HG02970 (cell line): ENCODE measurements around the gene IL17D.

Source experiments
- ATAC-seq: cut with Tn5 transposase; IDR thresholded peaks from one replicate; pipeline ENCODE4 v1.9.1; 2021; ENCODE audit warnings: mild to moderate bottlenecking, moderate library complexity, moderate number of reproducible peaks; ENCODE audit not compliant: unreplicated experiment, low FRiP score

IL17D gene

DNA sequence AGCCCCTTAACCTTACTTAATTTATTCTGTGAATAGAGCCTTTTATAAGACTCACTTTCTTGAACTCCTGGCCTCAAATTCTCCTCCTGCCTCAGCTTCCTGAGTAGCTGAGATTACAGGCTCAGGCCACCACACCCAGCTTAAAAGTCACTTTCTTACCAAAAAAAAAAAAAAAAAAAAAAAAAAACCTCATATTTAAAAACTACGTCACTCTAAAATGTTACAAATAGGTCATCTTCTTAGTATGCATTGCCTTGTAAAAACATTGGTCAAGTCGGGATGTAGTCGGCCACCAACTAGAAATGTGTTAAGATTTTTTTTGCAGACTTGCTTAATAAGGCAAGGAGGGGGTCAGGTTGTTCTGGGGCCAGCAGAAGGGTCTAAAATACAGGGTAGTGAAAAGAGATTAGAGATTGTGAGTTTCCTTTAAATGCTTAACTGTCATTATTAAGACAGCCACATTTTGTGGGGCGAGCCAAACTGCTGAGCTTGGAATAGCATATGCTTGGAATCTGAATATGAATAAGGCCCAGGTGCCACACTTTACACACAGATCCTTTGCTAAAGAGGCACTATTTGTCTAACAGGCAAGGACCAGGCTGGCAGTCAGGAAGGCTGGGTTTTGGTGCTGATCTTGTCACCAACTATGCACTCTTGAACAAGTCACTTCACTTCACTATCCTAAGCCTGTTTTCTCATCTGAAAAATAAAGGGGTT lies 16.5 kb upstream of the IL17D start:
- no peak for ATAC-seq

DNA sequence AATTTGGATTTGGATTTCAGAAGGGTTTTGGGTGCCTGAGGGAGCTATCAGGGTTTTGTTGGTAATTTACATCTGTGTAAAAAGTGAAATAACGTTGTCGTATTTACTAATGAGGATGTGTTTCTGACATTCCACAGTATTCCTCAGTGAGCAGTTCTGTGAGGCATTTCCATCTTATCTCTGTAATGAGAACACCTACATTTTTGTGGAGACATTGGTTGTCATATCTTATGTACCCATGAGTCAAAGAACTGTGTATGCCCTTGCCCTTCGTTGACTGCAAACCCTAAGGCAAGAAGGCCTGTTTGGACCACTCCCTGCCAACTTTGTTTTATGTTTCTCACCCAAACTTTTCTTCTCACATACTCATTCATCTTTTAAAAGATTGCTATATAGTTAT lies 14.2 kb upstream of the IL17D start:
- no peak for ATAC-seq

DNA sequence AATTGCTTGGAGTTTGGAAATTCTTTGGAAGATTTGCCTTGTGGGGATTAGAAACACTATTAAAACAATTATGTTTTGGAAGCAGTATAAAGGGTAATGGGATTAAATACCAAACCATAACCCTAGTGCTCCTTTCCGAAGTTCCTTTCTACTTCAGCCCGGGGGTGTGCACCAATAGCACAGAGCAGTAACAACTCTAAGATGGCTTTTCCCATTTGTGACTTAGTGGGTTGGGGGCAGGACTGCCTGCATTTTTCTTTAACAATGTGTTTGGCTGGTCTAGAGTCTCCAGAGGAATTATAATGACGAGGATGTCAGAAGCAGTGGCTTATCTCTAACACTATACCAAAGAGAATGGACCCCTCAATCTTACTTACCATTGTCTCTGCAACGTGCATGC lies 11.9 kb upstream of the IL17D start:
- no peak for ATAC-seq

DNA sequence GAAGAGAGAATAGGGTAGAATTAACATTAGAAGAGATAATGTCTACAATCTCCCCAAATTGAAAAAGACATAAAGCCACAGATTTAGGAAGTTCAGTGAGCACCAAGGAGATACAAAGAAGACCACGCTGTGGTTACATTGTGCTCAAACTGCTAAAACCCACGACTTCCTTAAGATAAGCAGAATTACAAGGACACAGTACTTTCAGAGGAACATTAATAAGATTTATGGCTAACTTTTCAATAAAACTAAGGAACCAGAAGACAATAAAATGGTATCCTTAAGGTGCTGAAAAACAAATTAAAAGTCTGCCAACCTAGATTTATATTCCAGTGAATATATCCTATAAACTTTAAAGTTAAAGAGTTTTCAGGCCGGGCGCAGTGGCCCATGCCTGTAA lies 7.4 kb upstream of the IL17D start:
- no peak for ATAC-seq

DNA sequence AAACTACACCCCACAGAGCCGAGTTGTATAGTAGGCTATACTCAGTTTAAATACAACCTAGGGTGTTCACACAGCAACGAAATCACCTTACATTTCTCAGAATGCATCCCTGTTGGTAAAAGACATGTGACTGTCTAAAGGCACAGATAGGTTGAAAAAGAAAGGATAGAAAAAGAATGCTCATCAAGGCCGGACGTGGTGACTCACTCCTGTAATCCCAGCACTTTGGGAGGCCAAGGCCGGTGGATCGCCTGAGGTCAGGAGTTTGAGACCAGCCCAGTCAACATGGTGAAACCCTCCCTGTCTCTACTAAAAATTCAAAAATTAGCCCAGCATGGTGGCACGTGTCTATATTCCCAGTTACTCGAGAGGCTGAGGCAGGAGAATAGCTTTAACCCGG lies 3.8 kb upstream of the IL17D start:
- no peak for ATAC-seq

DNA sequence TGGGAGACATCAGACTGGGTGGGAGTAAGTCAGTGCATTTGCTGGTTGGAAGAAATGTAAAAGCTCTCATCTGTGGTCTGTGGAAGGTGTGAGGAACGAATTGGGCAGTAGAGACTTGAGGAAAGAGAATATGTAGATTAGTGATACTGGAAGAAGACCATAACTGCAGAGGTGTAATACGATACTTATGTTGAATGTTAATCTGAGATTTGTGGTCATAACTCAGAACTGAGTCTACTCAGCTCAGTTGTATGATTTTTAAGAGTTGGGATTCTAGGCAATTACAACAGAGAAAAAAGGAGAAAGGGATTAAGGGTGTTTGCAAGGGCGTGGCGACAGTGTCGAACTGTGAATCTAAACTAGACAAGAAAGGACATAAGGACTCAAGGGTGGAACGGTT lies 3.2 kb upstream of the IL17D start:
- no peak for ATAC-seq

DNA sequence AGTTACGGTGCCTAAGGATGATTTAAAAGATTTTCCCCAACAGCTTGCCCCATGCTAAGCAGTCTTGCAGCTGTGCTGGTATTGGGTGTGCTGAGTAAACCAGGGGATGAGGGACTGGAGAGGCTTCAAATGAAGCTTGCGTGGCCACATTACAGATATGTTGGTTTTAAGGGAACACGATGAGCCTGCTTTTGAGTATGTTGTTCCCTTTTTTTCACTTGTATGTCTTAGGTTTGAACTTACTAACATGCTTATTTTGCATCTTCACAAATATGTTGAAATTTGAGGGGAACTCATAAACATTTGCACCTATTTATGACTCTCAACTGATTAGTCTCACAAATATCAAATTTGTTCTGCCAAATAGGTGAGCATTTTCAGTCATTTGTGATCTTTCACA lies 2.0 kb upstream of the IL17D start:
- ATAC-seq = no peak

DNA sequence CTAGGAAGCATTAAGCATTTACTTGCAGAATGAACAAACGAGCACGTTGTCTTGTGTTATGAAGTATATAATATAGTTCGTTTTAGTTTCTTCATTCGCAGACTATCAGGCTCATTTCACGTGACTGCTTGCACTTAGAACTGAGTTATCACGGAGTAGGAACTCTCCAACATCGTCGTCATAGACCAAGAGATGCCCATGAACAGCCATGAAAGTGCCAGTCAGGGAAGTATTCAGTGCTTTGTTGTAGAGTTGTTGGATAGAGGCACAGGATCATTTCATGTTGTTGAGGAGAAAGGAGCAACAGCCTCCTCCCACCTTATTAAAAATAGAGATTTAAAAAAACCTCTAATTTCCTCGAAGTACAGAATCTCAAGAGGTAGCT lies 977 bp upstream of the IL17D start:
- ATAC-seq = no peak

DNA sequence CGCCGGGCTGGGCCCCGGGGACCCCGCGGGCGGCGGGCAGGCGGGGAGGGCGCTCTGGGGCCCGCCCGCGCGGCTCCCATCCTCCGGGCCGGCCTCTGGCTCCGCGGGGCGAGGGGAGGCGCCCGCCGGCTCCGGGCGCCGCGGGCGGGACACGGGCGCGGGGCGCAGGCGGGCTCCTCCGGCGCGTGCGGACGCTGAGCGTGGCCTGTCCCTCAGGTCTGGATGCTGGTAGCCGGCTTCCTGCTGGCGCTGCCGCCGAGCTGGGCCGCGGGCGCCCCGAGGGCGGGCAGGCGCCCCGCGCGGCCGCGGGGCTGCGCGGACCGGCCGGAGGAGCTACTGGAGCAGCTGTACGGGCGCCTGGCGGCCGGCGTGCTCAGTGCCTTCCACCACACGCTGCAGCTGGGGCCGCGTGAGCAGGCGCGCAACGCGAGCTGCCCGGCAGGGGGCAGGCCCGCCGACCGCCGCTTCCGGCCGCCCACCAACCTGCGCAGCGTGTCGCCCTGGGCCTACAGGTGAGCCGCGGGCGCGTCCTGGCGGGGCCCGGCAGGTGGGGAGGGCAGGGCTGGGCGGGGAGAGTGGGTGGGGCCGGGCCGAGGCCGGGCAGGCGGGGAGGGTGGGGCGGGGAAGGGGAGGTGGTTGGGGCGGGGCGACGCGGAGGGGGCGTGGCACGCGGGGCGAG lies 420 bp downstream of the IL17D start:
- peak; percentile 86 for ATAC-seq

DNA sequence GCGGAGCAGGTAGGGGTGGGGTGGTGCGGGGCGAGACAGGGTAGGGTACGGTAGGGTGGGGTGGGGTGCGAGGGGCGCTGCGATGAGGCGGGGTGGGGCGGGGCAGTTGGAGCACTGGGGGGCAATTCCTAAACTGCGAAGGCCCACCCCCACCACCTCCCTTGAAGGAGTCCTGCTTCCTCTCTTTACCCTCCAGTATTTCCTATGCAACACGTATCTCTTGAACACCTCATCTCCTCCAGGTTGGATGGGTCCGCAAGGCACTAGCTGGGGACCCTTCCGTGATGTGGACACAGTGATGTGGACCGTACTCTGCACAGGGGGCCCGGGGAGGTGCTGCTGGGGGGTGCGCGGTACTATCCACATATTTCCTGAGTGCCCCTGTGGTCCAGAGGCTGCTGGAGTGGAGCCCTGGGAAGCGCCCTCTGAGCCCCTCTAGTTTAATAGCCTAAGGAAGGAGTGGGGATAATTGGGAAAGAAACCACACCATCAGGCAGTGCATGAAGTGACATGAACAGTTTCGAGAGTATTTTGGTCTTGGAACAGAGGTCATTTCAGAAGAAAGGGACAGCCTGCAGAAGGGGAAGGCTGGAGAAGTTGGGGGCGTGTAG lies 1.1 kb downstream of the IL17D start:
- ATAC-seq = no peak

DNA sequence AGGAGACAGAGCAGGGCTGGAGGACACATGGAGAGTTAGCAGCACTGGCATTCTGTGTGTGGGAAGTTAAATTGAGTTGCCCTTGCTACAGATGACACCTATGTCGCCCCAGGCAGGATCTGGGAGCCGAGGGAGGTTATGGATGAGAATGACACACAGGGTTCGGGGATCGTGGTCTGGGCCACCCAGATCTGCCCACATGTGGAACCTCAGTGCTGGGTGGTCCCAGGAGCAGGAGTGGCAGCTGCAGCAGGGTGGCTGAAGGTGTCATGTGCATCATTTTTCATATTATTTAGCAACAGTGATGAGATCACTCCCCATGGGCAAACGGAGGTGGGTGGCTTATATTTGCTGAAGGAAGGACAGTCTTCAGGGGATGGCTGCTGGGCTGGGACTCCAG lies 3.2 kb downstream of the IL17D start:
- no peak for ATAC-seq

DNA sequence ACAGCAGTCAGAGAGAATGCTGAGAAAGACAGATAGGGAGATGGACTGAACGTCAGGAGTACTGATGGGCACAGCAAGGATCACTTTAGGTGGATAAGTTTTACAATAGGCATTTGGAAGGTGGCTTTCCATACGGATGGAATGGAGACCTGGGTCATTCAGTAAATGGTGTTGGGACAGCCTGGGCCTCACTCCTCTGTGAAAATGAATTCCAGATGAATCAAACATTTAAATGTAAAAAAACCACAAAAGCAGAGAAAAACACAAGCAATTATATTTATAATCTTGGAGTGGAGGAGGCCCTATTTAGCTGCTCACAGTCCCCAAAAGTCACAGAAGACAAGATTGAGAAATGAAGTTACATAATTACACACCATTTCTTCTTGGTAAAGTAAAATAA lies 4.7 kb downstream of the IL17D start:
- no peak for ATAC-seq

DNA sequence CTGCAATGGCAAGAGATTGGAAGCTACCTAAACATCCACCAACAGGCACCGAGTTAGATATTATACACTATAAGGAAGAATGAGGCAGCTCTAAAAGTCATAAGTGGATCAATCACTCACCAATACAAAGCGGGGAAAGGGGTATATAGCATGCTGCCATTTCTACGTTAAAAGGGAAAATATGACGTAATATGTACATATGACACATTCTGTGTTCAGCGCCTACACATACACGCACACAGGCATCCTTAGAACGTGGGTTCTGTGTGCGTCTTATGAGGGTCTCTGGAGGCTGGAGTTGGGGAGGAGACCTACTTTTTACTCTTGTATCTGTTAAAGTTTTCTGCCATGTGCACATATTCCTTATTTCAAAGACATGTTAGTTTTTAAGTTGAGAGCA lies 5.9 kb downstream of the IL17D start:
- ATAC-seq = no peak

DNA sequence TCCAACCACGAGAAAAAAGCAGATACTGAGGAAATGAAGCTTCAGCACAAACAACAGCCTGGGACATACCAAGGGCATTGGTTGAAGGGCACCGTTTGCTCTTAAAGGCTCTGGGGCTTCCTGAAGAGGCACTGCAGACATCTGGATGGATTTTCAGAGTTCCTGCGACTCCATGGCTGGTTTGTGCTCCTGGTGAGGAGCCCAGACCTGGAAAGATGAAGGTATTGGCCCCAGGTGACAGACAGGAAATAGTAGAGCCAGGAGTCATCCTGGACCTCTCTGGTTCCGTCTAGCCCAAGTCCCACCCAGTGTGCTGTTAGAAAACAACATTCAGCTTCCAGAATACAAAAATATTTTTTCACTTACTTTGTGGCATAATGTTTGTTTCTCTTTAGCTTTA lies 6.3 kb downstream of the IL17D start:
- no peak for ATAC-seq

DNA sequence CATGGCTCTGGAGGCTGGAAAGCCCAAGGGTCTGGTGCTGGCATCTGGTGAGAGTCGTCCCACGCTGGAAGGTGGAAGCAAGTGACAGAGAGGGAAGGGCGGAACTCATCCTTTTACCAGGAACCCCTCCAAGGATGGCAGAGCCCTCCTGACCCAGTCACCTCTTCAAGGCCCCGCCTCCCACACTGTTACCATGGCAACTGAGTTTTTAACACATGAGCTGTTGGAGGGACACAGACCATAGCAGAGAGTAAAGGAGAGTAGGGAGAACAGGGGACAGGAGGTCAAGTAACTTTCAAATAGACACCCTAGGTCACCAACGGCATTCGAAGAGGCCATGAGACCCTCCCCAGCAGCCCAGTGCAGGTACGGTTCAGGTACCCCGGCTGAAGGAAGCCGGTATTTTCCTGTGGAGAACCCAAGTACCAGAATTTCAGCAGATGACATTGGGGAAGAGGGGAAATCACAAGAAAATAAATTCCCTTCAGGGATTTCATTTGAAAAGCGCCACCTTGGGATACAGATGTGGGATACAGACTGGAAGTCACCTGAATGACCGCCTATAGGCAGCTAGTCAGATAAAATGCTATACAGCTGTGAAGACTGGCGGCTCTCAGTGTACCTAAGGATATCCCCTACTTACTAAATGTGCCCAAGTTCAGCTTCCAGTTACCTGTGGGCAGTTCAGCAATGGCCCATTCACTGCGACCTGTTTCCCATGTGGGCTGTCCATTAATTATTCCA lies 8.0 kb downstream of the IL17D start:
- ATAC-seq = no peak

DNA sequence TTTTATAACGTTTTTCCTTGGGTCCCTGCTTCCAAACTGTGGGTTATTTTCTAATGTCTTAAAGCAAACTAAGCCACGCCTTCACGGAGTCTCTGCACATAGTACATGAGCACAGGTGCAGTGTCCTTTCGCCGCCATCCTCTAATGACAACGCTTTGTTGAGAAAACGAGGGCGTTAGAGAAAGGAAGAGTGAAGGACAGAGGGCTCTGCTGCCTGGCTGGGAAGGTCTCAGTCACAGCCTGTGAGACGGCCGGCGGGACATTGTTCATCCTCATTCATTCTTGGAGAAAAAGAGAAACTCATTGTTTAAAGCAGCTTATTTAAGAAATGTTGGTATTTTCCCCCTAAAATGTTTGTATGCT lies 9.5 kb downstream of the IL17D start:
- ATAC-seq = no peak

DNA sequence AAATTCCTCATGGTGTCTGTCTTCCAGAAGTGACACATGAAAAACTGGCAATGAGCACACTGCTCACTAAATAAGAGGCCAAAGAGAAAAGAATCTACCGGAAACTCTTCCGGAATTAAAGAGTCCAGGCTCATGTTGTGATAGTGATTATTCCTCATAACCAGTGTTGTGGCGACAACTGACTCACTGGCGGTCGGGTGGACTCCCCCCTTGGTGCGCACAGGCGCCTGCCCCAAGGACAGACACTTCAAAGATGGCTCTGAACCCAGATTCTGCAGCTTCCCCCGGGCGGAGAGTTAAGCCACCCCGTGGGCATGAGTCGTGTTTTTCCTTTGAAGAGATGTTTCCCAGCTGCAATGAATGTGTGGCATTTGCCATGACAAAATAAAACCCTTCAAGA lies 10.3 kb downstream of the IL17D start:
- ATAC-seq = no peak

DNA sequence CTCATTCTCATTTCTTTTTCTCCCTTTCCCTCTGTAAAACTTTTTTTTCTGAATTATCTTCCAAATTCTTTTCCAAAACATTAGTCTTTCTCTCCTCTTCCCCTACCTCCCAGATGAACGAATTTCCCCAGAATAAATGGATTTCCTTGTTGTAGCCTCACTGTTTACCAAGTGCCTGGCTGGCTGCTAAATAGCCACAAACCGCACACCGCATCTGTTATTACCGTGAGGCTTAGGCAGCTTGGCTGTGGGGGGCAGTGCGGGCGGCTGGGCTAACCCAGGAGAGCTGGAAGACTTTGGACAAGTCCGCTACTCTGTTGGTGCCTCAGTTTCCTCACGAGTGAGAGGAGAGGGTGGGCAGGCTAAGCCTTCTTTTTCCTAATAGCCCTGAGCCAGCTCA lies 10.7 kb downstream of the IL17D start:
- ATAC-seq = no peak

DNA sequence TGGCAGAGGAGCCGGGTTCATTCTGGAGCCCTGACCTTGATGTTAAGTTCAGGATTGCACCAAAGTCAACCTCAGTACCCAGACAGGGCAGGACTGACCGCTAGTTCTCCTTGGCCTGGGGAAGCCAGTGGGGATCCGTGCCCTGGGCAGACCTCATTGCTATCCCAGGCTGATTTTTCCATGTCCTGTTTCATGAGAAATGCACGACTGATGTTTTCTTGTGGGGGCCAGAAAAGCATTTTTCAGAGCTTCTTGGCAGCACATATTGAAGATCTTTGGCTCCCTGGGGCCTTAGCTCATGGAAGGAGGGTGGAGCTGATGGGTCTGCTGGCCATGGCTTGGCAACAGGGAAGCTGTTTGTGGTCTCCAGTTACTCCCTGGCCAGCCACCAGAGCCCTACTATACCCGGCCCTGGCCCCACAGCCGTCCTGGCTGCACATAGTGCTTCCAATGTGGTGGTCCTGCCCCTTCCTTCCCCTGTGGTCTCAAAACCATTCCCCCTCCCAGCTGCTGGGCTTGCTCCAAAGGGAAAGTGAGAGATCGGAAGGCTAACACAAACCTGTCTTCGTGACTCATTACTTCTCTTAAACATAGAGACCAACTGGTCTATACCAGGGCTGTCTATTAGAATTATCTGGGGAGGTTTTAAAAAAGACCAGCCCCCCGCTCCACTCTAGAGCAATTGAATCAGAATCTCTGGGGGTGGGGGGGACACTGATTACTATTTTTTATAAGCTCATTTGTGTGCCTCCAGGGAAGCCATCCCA lies 11.2 kb downstream of the IL17D start:
- no peak for ATAC-seq

DNA sequence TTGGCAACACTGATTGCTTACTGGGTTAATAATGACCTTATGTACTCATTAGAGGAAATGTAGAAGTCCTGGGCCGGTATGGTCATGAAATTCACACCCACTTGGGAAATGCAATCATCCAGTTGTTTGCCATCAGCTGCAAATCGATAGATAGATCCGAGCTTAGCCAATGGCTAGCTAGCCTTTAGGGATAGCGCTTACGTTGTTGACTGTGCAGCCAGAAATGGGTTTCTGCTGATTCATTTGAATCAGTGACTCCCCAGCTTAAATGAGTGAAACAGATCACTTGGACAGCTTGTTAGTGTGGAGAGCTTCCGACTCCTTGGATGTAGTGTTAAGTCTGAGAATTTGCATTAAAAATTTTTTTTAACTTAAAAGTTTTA lies 11.8 kb downstream of the IL17D start:
- no peak for ATAC-seq

DNA sequence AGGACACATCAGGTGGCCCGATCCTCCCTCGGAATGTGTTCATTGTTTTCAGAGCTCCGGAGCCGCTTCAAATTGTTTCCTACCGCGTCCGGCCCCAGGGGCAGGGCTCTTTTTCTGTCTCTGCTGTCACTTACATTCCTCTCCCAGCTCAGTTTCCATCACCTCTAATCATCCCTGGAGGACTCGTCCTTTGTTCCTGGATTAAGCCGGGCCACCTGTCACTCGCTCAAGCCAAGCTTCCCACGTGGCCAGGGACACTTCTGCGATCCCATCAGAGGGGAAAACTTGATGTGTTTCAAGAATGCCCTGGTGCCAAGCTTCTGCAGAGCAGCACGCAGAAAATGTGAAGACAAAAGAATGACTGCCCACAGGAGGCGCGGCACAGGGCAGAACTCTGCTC lies 13.5 kb downstream of the IL17D start:
- no peak for ATAC-seq
